A673 (cell line): Measurements from ENCODE around the gene CEACAM8. TPM values are rescaled to one million over a fixed set of nuclear protein-coding genes. Genes with fewer than 3 reads are reported as not detected.
"Not testable (repeated sequence)": the region's sequence is repeated elsewhere in the genome, so short reads cannot be mapped to it uniquely, and the experiment has no call there.

ENCODE experiments used
- BruUV-seq: library from RNA; stranded (reverse); fragments of 400-500 nt; replicated peaks from 2 replicates; lab custom pipeline; 2021; lab: Mats Ljungman, UMichigan
- CTCF ChIA-PET: fragments of 300-600 bp; sonication (Branson Sonifier 250); formaldehyde crosslinking; loops from one replicate; lab custom pipeline; 2022; ENCODE audit warnings: antibody characterized with exemption; lab: Charles Lee
- POLR2A ChIA-PET: fragments of 300-600 bp; sonication (Branson Sonifier 250); formaldehyde crosslinking; loops from one replicate; lab custom pipeline; 2022; ENCODE audit warnings: antibody characterized with exemption; ENCODE audit not compliant: low non-redundant PET; lab: Charles Lee
- DNase-seq: peaks from one replicate; pipeline ENCODE4 v3.0.0-alpha.2; 2015; ENCODE audit warnings: low spot score
- H3K27ac ChIP-seq: fragments of 200-600 bp; sonication (generic); 2 replicates; pipeline ENCODE4 v1.5.1; 2016; ENCODE audit warnings: mixed run types, low read depth, mild to moderate bottlenecking, mixed read lengths, antibody characterized with exemption, low read length; ENCODE audit not compliant: poor library complexity, severe bottlenecking
- H3K27me3 ChIP-seq: fragments of 200-600 bp; sonication (generic); replicated peaks from 2 replicates; pipeline ENCODE4 v1.6.1; 2017; ENCODE audit warnings: mixed run types, low read depth, mild to moderate bottlenecking, mixed read lengths, antibody characterized with exemption, low read length; ENCODE audit not compliant: insufficient read depth, poor library complexity
- H3K36me3 ChIP-seq: fragments of 200-600 bp; sonication (generic); 2 replicates; pipeline ENCODE4 v1.6.1; 2016; ENCODE audit warnings: mixed run types, mild to moderate bottlenecking, mixed read lengths, antibody characterized with exemption, low read length; ENCODE audit not compliant: insufficient read depth, poor library complexity, severe bottlenecking
- H3K4me1 ChIP-seq: fragments of 200-600 bp; sonication (generic); 2 replicates; pipeline ENCODE4 v1.6.1; 2017; ENCODE audit warnings: mixed run types, mild to moderate bottlenecking, mixed read lengths, antibody characterized with exemption, low read length; ENCODE audit not compliant: insufficient read depth, poor library complexity, severe bottlenecking
- H3K4me3 ChIP-seq: fragments of 200-600 bp; sonication (generic); 2 replicates; pipeline ENCODE4 v1.5.1; 2016; ENCODE audit warnings: low read depth, mixed run types, mild to moderate bottlenecking, mixed read lengths, low read length; ENCODE audit not compliant: poor library complexity, severe bottlenecking
- H3K9me3 ChIP-seq: fragments of 200-600 bp; sonication (generic); 2 replicates; pipeline ENCODE4 v1.6.1; 2016; ENCODE audit warnings: mixed run types, low read depth, mild to moderate bottlenecking, mixed read lengths, antibody characterized with exemption, low read length; ENCODE audit not compliant: poor library complexity, severe bottlenecking
- CTCF ChIP-seq: fragments of 300-800, 200-600 bp; sonication (generic); conservative IDR thresholded peaks from 2 replicates; pipeline ENCODE4 v1.5.1; 2017; ENCODE audit warnings: low read depth, mild to moderate bottlenecking, antibody characterized with exemption, low read length, moderate library complexity, mixed read lengths
- EZH2 ChIP-seq: fragments of 200-600 bp; sonication (generic); IDR thresholded peaks from 2 replicates; pipeline ENCODE4 v1.6.1; 2017; ENCODE audit warnings: borderline replicate concordance, low read depth, mild to moderate bottlenecking, mixed read lengths, antibody characterized with exemption, low read length; ENCODE audit not compliant: poor library complexity, severe bottlenecking
- intact Hi-C: fragments of 100-400 bp; cut with micrococcal nuclease; formaldehyde crosslinking; loops from one replicate; pipeline ENCODE4 v1.10.0; 2022; ENCODE audit not compliant: unreplicated experiment
- total RNA-seq: library from RNA; stranded (reverse); gene quantifications from 2 replicates; pipeline ENCODE4 v1.2.3, GENCODE V29; 2021

The CEACAM8 gene
- total RNA-seq, 1 experiment from 2014 or later = not detected

DNA sequence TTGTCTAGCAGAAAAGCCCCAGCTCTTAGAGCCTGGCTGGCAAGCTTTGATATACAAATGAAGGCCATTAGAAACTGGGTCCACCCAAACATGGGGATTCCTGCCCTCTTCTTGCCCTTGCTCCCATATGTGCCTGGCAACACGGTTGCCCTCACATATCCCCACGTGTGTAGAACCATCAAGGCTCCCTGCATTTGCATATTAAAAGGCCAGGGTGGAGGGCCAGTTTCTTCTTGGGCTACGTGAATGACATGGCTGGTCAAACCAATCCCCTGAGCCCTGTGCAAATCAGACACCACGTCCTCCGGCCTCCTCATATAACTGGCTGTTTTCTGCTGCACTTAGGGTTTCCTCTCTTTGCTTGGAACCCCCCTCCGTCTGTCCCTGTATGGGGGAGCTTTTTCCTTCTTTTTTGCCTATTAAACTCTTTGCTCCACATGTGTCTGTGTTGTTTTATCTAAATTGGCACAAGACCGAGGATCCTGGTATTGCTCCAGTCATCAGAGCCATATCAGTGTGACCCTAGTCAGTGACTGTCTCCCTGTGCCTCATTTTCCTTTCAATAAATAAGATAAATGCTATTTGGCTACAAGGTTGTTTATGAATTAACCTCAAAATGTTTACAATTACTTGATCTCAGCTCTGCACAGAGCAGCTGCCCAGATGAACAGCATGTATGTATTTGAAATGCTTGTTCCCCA is 36.1 kb downstream of the CEACAM8 start:
- DNase-seq = no peak
- TF ChIP-seq EZH2 (no peak), CTCF (no peak)
- no TSS peak for BruUV-seq

DNA sequence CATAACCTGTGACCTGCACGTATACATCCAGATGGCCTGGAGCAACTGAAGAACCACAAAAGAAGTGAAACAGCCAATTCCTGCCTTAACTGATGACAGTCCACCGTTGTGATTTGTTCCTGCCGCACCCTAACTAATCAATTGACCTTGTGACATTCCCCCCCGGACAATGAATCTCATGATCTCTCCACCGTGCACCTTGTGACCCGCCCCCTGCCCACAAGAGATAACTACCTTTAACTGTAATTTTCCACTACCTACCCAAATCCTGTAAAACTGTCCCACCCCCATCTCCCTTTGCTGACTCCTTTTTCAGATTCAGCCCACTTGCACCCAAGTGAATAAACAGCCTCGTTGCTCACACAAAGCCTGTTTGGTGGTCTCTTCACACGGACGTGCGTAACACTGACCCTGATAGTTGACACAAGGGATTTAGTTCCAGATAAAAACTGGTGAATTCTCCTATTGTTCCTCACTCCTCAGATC is 37.3 kb downstream of the CEACAM8 start:
- H3K27me3 ChIP-seq, DNase-seq, CTCF ChIA-PET, H3K4me3 ChIP-seq, POLR2A ChIA-PET, intact Hi-C loops, BruUV-seq, H3K36me3 ChIP-seq, H3K9me3 ChIP-seq, H3K27ac ChIP-seq, H3K4me1 ChIP-seq: not testable (repeated sequence)

More for the DNA sequence above, 36.1 kb downstream of the CEACAM8 start:
- ChIA-PET CTCF (no interaction called here), POLR2A (no interaction called here)
- H3K4me1 ChIP-seq = no peaks in the 10 kb centered on the region
- H3K9me3 ChIP-seq = no peaks in the 10 kb centered on the region
- intact Hi-C loops = no loop called here
- no peaks in the 10 kb centered on the region for H3K36me3 ChIP-seq
- no peak overlapping the region for H3K27ac ChIP-seq
- H3K27me3 ChIP-seq = peaks cover 4% of the 10 kb centered on the region
- no peak overlapping the region for H3K4me3 ChIP-seq

GRCh38 chr19:42555801-42556200 is 38.9 kb downstream of the CEACAM8 start:
- no peaks in the 10 kb centered on the region for H3K36me3 ChIP-seq
- no peak for TF ChIP-seq CTCF
- no peak for TF ChIP-seq EZH2
- POLR2A ChIA-PET = interaction anchor here (0.6 kb wide), 1 partner anchor 379 kb away, joined by 8 read pairs; no protein-coding TSS in a partner anchor
- no peaks in the 10 kb centered on the region for H3K9me3 ChIP-seq
- DNase-seq = no peak
- H3K27ac ChIP-seq = no peak overlapping the region
- no peaks in the 10 kb centered on the region for H3K4me1 ChIP-seq
- peaks cover 4% of the 10 kb centered on the region for H3K27me3 ChIP-seq
- H3K4me3 ChIP-seq = no peak overlapping the region
- no TSS peak for BruUV-seq
- intact Hi-C loops = no loop called here
- CTCF ChIA-PET = no interaction called here

- ChIA-PET POLR2A (interaction anchor here (0.6 kb wide), 1 partner anchor 379 kb away, joined by 8 read pairs; no protein-coding TSS in a partner anchor), CTCF (no interaction called here)
- no peak for DNase-seq
- Histone ChIP-seq H3K27ac (no peak overlapping the region), H3K9me3 (no peaks in the 10 kb centered on the region), H3K4me3 (no peak overlapping the region), H3K36me3 (no peaks in the 10 kb centered on the region), H3K27me3 (peaks cover 3% of the 10 kb centered on the region), H3K4me1 (no peaks in the 10 kb centered on the region)
- intact Hi-C loops = no loop called here
- no peak for TF ChIP-seq EZH2
- no peak for TF ChIP-seq CTCF
- no TSS peak for BruUV-seq
Measured at GRCh38 chr19:42555317-42555716, 39.4 kb downstream of the CEACAM8 start.
